Activated CD4-positive, alpha-beta T cell treated with anti-CD3 and anti-CD28 coated beads for 4 hours (primary cell): ENCODE results near the gene EFHC1.

Experiments used
- DNase-seq, 2 donors: peaks; one replicate each; pipeline ENCODE4 v3.0.0-alpha.2; 2020

The EFHC1 gene

GRCh38 chr6:52560462-52560861 is 140.3 kb downstream of the EFHC1 start:
- no peak for DNase-seq

- no peak for DNase-seq
Observed at GRCh38 chr6:52562911-52563310, 142.8 kb downstream of the EFHC1 start.

GRCh38 chr6:52564856-52565255 is 144.7 kb downstream of the EFHC1 start:
- DNase-seq: no peak

- no peak for DNase-seq
Observed at GRCh38 chr6:52566201-52566600, 146.1 kb downstream of the EFHC1 start.

GRCh38 chr6:52566853-52567279 is 146.7 kb downstream of the EFHC1 start:
- DNase-seq: no peak

GRCh38 chr6:52568320-52568719 is 148.2 kb downstream of the EFHC1 start:
- DNase-seq: no peak

GRCh38 chr6:52570291-52570700 is 150.2 kb downstream of the EFHC1 start:
- DNase-seq: no peak

GRCh38 chr6:52571099-52571755 is 151.1 kb downstream of the EFHC1 start:
- no peak for DNase-seq

- DNase-seq: no peak
Observed at GRCh38 chr6:52572536-52572935, 152.4 kb downstream of the EFHC1 start.

GRCh38 chr6:52573295-52573694 is 153.2 kb downstream of the EFHC1 start:
- DNase-seq: no peak
